ENCODE results near the gene CHST12.

DNA sequence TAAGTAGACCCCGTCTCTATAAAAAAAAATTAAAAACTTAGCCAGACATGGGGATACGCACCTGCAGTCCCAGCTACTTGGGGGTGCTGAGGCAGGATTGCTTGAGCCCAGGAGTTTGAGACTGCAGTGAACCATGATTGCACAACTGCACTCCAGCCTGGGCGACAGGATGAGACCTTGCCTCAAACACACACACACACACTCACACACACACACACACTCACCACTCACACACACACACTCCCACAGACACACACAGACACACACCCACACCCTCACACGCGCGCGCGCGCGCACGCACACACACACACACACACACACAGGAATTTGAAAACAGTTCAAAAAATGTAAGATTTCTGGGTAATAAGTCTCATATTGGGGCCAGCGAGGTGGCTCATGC is 81.5 kb downstream of the CHST12 start:
- TF ChIP-seq CTCF (IDR thresholded peaks at IDR 0.05) (no peak), OVOL2 (CRISPR knock-in tag; IDR thresholded peaks at IDR 0.05; ENCODE audit: borderline replicate concordance) (no peak), USF2 (CRISPR knock-in tag; IDR thresholded peaks at IDR 0.05) (no peak), SP1 (CRISPR knock-in tag; conservative IDR thresholded peaks at IDR 0.05) (no peak), AR (CRISPR knock-in tag; IDR thresholded peaks at IDR 0.05) (no peak), ATF3 (CRISPR knock-in tag; conservative IDR thresholded peaks at IDR 0.05) (no peak), FOXJ3 (CRISPR knock-in tag; IDR thresholded peaks at IDR 0.05; ENCODE audit: borderline replicate concordance) (no peak)
- TF ChIP-seq, protein P1, sequence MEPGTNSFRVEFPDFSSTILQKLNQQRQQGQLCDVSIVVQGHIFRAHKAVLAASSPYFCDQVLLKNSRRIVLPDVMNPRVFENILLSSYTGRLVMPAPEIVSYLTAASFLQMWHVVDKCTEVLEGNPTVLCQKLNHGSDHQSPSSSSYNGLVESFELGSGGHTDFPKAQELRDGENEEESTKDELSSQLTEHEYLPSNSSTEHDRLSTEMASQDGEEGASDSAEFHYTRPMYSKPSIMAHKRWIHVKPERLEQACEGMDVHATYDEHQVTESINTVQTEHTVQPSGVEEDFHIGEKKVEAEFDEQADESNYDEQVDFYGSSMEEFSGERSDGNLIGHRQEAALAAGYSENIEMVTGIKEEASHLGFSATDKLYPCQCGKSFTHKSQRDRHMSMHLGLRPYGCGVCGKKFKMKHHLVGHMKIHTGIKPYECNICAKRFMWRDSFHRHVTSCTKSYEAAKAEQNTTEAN (CRISPR knock-in tag; IDR thresholded peaks at IDR 0.05), result no peak
- TF ChIP-seq, protein P2, sequence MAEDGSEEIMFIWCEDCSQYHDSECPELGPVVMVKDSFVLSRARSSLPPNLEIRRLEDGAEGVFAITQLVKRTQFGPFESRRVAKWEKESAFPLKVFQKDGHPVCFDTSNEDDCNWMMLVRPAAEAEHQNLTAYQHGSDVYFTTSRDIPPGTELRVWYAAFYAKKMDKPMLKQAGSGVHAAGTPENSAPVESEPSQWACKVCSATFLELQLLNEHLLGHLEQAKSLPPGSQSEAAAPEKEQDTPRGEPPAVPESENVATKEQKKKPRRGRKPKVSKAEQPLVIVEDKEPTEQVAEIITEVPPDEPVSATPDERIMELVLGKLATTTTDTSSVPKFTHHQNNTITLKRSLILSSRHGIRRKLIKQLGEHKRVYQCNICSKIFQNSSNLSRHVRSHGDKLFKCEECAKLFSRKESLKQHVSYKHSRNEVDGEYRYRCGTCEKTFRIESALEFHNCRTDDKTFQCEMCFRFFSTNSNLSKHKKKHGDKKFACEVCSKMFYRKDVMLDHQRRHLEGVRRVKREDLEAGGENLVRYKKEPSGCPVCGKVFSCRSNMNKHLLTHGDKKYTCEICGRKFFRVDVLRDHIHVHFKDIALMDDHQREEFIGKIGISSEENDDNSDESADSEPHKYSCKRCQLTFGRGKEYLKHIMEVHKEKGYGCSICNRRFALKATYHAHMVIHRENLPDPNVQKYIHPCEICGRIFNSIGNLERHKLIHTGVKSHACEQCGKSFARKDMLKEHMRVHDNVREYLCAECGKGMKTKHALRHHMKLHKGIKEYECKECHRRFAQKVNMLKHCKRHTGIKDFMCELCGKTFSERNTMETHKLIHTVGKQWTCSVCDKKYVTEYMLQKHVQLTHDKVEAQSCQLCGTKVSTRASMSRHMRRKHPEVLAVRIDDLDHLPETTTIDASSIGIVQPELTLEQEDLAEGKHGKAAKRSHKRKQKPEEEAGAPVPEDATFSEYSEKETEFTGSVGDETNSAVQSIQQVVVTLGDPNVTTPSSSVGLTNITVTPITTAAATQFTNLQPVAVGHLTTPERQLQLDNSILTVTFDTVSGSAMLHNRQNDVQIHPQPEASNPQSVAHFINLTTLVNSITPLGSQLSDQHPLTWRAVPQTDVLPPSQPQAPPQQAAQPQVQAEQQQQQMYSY (CRISPR knock-in tag; IDR thresholded peaks at IDR 0.05), result no peak
- TF ChIP-seq, protein P3, sequence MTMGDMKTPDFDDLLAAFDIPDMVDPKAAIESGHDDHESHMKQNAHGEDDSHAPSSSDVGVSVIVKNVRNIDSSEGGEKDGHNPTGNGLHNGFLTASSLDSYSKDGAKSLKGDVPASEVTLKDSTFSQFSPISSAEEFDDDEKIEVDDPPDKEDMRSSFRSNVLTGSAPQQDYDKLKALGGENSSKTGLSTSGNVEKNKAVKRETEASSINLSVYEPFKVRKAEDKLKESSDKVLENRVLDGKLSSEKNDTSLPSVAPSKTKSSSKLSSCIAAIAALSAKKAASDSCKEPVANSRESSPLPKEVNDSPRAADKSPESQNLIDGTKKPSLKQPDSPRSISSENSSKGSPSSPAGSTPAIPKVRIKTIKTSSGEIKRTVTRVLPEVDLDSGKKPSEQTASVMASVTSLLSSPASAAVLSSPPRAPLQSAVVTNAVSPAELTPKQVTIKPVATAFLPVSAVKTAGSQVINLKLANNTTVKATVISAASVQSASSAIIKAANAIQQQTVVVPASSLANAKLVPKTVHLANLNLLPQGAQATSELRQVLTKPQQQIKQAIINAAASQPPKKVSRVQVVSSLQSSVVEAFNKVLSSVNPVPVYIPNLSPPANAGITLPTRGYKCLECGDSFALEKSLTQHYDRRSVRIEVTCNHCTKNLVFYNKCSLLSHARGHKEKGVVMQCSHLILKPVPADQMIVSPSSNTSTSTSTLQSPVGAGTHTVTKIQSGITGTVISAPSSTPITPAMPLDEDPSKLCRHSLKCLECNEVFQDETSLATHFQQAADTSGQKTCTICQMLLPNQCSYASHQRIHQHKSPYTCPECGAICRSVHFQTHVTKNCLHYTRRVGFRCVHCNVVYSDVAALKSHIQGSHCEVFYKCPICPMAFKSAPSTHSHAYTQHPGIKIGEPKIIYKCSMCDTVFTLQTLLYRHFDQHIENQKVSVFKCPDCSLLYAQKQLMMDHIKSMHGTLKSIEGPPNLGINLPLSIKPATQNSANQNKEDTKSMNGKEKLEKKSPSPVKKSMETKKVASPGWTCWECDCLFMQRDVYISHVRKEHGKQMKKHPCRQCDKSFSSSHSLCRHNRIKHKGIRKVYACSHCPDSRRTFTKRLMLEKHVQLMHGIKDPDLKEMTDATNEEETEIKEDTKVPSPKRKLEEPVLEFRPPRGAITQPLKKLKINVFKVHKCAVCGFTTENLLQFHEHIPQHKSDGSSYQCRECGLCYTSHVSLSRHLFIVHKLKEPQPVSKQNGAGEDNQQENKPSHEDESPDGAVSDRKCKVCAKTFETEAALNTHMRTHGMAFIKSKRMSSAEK (CRISPR knock-in tag; IDR thresholded peaks at IDR 0.05; ENCODE audit: borderline replicate concordance), result no peak

Data from WTC11 (cell line).